SJSA1 (cell line): ENCODE data around the gene FA2H. TPM values are rescaled to one million over a fixed set of nuclear protein-coding genes. Genes with fewer than 3 reads are reported as not detected.

ENCODE experiments used
- total RNA-seq: library from RNA; depleted of rRNA; stranded (reverse); fragments of >200 nt; shearing (Covaris generic); gene quantifications from 2 replicates; pipeline ENCODE4 v1.2.3, GENCODE V29; 2014; rRNA removed

Gene FA2H
- total RNA-seq, 1 experiment from 2014 or later = not detected

Other genes starting within 250 kb of the FA2H start
- 71.1 and 78.5 TPM in 2 replicates for gene GLG1, start 167.7 kb downstream of the FA2H start, total RNA-seq
- gene RFWD3, start 107.9 kb downstream of the FA2H start, total RNA-seq = 39.6 and 61.9 TPM in 2 replicates
- gene MLKL, start 74.0 kb downstream of the FA2H start, total RNA-seq = 4.2 and 6.8 TPM in 2 replicates
- 10.0 and 15.2 TPM in 2 replicates for gene WDR59, start 210.3 kb upstream of the FA2H start, total RNA-seq
- 20.7 and 27.2 TPM in 2 replicates for gene ZNRF1, start 224.2 kb upstream of the FA2H start, total RNA-seq